GM21717 (cell line): ENCODE measurements around the gene FAM117B.
"Not testable (repeated sequence)": the region's sequence is repeated elsewhere in the genome, so short reads cannot be mapped to it uniquely, and the experiment has no call there.

Experiments used
- ATAC-seq: cut with Tn5 transposase; IDR thresholded peaks from one replicate; pipeline ENCODE4 v1.9.1; 2021; ENCODE audit warnings: mild to moderate bottlenecking, moderate library complexity; ENCODE audit not compliant: unreplicated experiment

The FAM117B gene

DNA sequence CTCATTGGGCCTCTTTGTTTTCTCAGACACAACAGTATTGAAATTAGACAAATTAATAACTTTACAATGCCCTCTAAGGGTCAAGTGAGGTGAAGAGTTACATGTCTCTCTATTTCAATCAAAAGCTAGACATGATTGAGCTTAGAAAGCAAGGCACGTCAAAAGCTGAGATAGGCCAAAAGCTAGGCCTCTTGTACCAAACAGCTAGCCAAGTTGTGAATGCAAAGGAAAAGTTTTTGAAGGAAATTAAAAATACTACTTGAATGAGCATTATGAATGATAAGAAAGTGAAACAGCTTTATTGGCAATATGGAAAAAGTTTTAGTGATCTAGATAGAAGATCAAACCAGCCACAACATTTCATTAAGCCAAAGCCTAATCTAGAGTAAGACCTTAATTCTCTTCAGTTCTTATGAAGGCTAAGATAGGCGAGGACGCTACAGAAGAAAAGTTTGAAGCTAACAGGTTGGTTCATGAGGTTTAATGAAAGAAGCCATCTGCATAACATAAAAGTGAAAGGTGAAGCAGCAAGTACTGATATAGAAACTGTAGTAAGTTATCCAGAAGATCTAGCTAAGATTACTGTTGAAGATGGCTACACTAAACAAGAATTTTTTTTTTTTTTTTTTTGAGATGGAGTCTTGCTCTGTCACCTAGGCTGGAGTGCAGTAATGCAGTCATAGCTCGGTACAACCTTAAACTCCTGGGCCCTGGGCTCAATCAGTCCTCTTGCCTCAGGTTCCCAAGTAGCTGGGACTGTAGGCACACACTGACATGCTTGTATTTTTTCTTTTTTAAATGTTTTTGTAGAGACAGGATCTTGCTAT, 65.5 kb downstream of the FAM117B start:
- no peak for ATAC-seq

DNA sequence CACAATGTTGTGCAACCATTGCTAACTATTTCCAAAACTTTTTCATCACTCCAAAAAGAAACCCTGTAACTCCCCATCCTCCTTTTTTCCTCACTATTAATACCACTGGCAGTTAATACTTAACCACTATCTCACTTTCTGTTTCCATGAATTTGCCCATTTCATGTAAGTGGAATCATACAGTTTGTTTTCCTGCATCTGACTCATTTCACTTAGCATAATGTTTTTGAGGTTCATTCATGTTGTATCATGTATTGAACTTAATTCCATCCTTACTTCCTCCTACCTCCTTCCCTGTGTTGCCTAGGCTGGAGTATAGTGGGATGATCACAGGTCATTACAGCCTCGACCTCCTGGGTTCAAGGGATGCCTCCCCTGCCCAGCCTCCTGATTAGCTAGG, 68.3 kb downstream of the FAM117B start:
- ATAC-seq: no peak

DNA sequence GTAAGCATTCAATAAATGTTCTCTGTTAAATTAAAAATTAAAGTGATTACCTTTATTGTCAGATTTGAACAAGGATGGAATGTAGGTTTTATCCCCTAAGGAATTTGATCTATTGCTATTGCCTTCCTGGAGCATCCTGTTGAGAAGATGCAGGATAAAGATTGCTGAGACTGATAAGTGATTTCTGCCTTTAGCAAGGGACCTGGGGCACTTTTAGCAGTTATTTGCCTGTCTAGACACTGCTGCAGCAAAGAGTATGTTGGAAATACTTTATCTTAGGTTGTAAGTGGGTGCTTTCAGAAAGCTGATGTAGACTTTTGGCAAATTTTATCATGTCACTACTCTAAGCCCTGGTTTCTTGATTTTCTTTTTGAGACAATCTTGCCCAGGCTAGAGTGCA, 69.5 kb downstream of the FAM117B start:
- no peak for ATAC-seq

DNA sequence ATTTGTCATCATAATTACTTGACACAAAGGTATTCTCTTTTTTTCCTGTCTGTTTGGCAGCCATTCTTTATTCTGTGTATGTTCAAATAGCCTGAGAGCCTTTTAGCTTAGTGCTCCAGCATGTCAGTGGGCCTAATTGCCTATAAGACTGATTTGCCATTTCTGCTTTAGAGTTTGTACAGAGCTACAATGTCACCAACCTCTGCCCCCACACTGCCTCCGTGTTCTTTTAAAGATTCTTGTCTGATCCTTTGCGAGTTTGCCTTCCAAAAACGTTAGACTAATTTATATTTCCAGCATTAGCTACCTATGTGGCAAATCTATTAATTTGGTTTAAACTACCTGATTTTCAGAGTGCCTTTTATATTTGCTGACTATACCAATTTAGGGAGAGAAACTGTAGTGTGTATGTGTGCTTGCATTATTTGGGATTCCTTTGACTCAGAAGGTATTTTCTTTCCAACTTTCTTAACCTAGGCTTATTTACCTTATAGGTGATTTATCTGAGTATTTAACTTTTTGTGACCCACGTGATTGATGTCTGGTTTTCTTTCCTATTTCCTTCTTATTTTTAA, 70.8 kb downstream of the FAM117B start:
- ATAC-seq: no peak

DNA sequence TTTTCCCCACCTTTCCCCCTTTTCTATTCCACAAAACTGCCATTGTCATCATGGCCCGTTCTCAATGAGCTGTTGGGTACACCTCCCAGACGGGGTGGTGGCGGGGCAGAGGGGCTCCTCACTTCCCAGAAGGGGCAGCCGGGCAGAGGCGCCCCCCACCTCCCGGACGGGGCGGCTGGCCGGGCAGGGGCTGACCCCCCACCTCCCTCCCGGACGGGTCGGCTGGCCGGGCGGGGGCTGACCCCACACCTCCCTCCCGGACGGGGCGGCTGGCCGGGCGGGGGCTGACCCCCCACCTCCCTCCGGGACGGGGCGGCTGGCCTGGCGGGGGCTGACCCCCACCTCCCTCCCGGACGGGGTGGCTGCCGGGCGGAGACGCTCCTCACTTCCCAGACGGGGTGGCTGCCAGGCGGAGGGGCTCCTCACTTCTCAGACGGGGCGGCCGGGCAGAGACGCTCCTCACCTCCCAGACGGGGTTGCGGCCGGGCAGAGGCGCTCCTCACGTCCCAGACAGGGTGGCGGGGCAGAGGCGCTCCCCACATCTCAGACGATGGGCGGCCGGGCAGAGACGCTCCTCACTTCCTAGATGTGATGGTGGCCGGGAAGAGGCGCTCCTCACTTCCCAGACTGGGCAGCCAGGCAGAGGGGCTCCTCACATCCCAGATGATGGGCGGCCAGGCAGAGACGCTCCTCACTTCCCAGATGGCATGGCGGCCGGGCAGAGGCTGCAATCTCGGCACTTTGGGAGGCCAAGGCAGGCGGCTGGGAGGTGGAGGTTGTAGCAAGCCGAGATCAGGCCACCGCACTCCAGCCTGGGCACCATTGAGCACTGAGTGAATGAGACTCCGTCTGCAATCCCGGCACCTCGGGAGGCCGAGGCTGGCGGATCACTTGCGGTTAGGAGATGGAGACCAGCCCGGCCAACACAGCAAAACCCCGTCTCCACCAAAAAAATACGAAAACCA, 80.5 kb downstream of the FAM117B start:
- ATAC-seq: not testable (repeated sequence)

DNA sequence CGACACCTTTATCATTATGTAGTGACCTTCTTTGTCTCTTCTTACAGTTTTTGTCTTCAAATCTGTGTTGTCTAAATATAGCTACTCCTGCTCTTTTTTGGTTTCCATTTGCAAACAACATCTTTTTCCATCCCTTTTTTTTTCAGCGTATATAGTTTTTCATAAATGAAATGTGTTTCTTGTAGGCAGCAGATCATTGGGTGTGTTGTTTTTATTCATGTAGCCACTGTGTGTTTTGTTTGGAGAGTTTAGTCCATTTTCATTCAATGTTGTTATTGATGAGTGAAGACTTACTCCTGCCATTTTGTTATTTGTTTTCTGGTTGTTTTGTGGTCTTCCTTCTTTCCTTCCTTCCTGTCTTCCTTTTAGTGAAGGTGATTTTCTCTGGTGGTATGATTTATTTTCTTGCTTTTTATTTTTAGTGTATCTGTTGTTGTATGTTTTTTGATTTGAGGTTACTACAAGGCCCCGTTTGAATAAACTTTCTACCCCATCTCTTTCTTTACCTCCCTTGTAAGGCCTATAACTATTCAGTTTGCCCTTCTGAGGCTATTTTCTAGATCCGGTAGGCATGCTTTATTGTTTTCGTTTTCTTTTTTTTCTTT, 81.4 kb downstream of the FAM117B start:
- no peak for ATAC-seq

DNA sequence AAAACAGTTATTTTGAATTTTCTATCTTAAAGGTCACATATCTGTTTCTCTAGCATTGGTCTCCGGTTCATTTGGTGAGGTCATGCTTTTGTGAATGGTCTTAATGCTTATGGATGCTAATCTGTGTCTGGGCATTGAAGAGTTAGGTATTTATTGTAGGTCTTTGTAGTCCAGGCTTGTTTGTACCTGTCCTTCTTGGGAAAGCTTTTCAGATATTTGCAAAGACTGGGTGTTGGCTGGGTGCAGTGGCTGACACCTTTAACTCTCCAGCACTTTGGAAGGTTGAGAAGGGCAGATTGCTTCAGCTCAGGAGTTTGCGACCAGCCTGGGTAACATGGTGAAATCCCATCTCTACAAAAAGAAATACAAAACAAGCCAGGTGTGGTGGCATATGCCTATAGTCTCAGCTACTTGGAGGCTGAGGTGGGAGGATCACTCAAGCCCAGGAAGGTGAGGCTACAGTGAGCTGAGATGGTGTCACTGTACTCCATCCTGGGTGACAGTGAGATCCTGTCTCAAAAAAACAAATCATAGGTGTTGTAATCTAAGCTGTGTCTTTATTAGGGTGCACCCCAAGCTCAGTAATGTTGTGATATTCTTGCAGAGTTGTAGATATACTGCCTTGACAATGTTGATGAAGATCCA, 82.3 kb downstream of the FAM117B start:
- ATAC-seq: no peak

DNA sequence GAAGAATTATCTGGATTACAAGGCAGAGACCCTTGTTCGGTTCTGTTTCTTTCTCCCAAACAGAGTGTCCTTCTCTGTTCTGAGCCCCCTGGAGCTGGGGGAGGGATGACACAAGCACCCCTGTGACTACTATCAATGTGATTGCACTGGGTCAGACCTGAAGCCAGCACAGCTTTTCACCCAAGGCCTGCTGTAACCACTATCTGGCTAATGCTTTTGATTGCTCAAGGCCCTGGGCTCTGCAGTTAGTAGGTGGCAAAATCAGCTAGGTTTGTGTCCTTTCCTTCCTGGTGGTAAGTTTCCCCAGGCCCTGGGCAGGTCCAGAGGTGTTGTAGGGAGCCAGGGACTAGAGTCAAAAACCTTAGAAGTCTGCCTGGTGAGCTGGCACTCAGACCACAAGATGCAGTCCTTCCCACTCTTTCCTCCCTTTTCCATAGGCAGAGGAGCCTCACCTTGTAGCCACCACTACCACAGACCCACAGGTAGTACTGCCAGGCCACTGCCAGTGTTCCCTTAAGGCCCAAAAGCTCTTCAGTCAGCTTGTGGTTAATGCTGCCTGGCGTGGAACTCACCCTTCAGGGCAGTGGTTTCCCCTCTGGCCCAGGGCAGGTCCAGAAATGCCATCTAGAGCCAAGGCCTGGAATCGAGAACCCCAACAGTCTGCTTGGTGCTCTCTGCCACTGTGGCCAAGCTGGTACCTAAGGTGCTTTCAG, 83.0 kb downstream of the FAM117B start:
- ATAC-seq: no peak

DNA sequence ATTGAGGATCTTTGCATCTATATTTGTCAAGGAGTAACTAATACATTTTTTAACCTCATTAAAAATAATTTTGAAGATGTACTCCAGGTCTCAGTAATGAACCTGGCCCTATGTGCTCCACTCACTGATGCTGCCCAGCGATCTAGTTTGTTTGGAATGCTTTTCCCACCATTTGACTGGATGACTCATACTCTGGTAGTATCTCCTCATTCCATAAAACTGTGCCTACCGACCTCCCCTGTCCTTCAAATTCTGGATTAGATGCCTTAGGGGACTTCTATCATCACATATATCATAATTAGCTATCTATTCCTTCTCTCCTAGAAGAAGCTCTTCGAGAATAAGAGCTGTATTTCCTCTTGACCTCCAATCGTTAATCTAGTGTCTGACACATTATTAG, 83.8 kb downstream of the FAM117B start:
- ATAC-seq: no peak

DNA sequence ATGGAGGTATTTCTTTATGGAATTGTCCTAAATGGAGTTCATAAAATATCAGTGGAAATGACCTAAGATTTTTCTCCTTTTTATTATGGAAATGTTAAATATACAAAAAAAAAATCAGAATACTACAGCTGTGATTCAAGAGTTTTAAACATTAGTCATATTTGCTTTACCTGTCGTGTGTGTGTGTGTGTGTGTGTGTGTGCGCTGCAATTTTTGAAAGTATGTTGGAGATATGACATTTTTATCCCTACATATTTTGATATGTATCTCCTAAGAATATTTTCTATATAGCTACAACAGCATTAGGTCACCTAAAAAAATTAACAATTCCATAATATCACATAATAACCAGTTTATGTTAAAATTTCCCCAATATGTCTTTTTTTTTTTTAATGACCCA, 85.5 kb downstream of the FAM117B start:
- no peak for ATAC-seq

DNA sequence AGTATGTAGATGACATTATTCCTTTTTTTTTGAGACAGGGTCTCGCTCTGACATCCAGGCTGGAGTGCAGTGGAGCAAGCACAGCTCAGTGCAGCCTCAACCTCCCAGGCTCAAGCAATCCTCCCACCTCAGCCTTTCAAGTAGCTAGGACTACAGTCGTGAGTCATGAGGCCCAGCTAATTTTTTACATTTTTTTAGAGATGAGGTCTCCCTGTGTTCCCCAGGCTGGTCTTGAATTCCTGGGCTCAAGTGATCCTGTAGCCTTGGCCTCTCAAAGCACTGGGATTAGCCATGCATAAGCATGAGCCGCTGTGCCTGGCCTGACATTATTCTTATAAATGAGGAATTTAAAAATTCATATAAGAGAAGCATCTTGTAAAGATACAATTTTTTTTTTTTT, 86.9 kb downstream of the FAM117B start:
- no peak for ATAC-seq

DNA sequence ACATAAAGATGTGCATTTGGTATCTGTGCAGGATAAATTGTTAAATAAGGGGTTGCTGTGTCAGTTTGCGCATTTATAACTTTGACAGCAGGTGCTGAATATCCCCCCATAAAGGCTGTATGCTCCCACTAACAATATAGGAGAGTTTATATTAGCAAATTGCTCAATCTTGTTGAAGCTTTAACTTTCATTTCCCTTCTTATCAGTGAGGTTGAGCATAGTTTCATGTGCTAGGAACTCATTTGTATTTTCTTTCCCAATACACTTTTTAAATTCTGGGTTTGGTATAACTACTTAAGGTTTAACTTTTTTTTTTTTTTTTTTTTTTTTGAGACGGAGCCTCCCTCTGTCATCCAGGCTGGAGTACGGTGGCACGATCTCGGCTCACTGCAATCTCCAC, 89.0 kb downstream of the FAM117B start:
- ATAC-seq: no peak

DNA sequence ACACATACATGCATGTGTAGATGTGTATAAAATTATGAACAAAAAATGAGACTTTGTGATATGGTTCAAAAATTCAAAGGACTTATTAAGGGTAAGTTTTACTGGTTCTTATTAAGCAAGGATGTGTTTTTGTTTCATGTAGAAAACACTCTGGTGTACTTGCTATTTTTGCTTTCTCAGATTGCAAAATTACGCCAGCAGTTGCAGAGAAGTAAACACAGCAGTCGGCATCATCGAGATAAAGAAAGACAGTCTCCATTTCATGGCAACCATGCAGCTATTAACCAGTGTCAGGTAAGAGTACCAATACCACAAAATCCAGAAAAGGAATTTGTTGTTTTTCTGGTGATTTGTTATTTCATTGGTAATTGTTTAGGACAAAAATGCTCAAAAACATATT, 91.3 kb downstream of the FAM117B start:
- ATAC-seq: no peak

DNA sequence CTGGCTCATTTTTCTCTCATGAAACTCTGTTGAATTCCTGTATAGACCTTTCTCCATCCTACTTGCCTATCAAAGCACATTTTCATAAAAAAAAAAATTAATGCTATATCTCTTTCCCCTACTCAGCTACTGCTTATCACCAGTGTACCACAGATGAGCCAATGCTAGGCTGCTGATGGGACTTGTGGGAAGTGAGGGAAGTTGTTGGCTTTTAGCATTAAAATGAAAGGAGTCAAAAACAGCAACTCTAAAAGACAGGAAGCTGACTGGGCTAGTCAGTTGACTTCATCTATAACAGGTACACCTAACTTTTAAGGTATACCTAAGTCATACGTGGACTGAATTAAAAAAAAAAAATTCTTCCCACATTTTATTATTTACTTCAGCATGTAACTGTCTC, 102.1 kb downstream of the FAM117B start:
- no peak for ATAC-seq

DNA sequence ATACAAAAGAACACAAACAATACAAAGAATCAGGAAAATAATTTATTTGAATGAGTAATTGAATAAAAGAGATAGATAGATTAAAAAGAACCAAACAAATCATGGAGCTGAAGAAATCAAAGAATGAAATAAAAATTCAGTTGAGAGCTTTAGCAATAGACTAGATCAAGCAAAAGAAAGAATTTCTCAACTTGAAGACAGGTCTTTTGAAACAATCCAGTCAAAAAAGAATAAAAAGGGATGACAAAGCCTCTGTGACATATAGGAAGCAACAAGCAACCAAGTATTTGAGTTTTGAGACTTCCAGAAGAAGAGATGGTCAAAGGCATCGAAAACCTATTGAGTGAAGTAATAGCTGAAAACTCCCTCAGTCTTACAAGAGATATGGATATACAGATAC, 108.8 kb downstream of the FAM117B start:
- no peak for ATAC-seq

DNA sequence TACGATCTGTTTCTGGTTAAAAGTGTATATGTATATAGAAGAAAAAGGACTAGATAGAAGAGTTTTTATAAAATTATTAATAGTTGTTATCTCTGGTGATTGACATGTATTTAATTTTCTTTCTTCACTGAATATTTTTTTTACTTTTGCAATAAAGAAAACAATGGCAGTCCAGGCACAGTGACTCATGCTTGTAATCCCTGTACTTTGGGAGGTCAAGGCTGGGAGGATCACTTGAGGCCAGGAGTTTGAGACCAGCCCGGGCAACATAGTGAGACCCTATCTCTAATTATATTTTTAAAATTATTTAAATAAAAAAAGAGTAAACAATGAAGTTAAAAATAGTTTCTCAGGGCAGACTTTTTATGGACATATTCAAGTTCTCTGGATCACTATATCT, 114.7 kb downstream of the FAM117B start:
- ATAC-seq: no peak

DNA sequence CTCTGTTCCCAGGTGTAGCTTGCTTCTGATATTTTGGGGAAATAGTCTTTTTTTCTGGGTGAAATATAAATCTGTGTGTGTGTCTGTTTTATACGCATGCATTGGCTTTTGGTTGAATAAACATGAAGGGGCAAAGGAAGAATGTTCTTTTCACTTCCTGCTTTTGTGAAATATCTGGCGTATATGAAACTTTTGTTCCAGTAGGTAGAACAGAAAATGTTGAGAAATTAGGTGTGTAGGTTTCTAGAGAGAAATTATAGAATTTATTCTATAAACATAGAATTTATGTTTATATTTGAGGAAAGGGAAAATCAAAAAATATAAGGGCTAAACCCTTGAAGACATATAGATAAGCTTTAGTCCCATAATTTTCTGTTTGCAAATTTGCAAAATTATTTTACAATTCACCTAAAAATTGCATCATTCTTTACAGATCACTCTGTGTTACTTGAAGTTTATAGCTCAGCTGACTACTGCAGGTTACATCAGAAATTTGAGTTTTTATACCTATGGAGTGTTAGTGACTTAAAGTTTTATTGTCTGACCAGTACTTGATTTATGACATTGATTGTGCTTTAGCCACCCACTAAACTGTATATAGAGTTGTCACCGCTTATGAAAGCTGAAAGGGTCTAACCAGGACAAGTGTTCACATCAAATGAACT, 116.1 kb downstream of the FAM117B start:
- ATAC-seq: no peak

DNA sequence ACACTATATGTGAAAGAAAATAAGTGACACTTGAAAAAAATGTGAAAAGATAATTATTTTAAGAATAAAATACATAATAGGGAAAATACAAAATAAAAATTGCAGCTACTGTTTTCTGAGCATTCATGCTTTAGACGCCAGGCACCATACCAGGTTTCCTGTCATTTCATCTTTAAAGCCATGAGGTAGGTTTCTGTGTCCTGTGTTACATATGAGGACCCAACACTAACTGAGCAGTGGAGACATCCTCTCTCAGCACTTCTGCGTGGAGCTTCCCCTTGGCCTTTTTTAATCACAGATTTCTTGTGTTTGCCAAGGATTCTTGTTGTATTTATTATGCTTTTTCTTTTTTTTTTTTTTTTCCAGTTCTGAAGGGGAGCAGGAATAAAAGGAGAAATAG, 117.3 kb downstream of the FAM117B start:
- ATAC-seq: no peak

DNA sequence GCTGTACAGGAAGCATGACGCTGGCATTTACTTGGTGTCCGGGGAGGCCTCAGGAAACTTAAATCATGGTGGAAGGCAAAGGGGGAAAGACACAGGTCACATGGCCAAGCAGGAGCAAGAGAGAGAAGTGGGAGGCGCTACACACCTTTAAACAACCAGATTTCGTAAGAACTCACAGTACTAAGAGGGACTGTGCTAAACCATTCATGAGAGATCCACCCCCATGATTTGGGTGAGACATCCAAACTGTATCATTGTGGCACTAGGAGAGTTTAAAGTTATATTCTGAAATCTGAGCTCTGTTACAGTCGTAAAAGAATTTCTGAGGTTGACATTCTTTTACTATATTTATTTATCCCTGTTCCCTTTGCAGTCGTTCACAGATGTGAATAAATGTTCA, 120.2 kb downstream of the FAM117B start:
- no peak for ATAC-seq

DNA sequence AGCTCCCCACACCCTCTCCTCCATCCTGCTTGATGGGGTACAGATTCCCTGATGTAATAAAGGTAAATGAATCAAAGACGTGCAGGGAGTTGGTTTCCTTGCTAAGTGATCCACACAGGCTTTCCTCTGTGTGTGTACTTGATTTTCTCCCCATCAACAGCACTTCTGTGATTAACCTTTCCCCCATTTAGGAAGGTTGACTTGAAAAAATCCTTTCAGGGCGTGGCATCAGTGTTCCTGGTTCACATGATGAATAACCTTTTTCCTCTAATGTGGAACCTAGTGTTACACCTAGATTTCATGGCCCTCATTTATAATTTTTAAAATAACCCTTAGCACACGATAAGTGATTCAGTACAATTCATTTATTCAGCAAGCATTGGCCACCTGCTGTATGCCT, 121.8 kb downstream of the FAM117B start:
- ATAC-seq: no peak
